Immature natural killer cell (primary cell): ENCODE results near the gene CTNNA3. TPM values are rescaled to one million over a fixed set of nuclear protein-coding genes. Genes with fewer than 3 reads are reported as not detected.
"Not testable (repeated sequence)": the region's sequence is repeated elsewhere in the genome, so short reads cannot be mapped to it uniquely, and the experiment has no call there.

ENCODE experiments used
- DNase-seq, 3 donors: peaks; one replicate each; pipeline ENCODE4 v3.0.0; 2022; ENCODE audit warnings: mixed read lengths in 1 of 3
- H3K27ac Mint-ChIP-seq, 6 donors: one replicate each; pipeline ENCODE4 v1.8.0; 2020; ENCODE audit warnings: mixed read lengths in 6 of 6, mild to moderate bottlenecking in 5 of 6, inconsistent platforms in 4 of 6, moderate library complexity in 3 of 6
- H3K27me3 Mint-ChIP-seq, 3 donors: one replicate each; pipeline ENCODE4 v1.8.0; 2020 to 2021; ENCODE audit warnings: low read depth in 3 of 3, mild to moderate bottlenecking in 3 of 3, mixed read lengths in 3 of 3, moderate library complexity in 3 of 3, inconsistent platforms in 1 of 3
- H3K36me3 Mint-ChIP-seq, 3 donors: one replicate each; pipeline ENCODE4 v1.8.0; 2020; ENCODE audit warnings: mixed read lengths in 3 of 3, inconsistent platforms in 2 of 3, mild to moderate bottlenecking in 2 of 3
- H3K4me1 Mint-ChIP-seq, 2 donors: one replicate each; pipeline ENCODE4 v1.8.0; 2020; ENCODE audit warnings: inconsistent platforms in 2 of 2, mild to moderate bottlenecking in 2 of 2, mixed read lengths in 2 of 2, moderate library complexity in 1 of 2
- H3K4me3 Mint-ChIP-seq, 5 donors: one replicate each; pipeline ENCODE4 v1.8.0; 2020; ENCODE audit warnings: mild to moderate bottlenecking in 5 of 5, mixed read lengths in 5 of 5, inconsistent platforms in 3 of 5, moderate library complexity in 3 of 5
- H3K9me3 Mint-ChIP-seq, 6 donors: one replicate each; pipeline ENCODE4 v1.8.0; 2020; ENCODE audit warnings: mild to moderate bottlenecking in 6 of 6, mixed read lengths in 6 of 6, inconsistent platforms in 4 of 6, moderate library complexity in 3 of 6
- polyA plus RNA-seq, 3 donors: library from polyadenylated mRNA; unstranded; fragments of 300-500 nt; fragmentation: Illumina TruSeq; gene quantifications; one replicate each; pipeline ENCODE4 v1.2.3, GENCODE V29; 2021

Gene CTNNA3
- polyA plus RNA-seq, 3 donors from 2014 or later, result not detected

GRCh38 chr10:66349726-66350125 lies 1346.3 kb downstream of the CTNNA3 start:
- Mint-ChIP-seq H3K36me3 (no peaks in the 10 kb centered on the region), H3K27me3 (no peaks in the 10 kb centered on the region), H3K4me1 (no peaks in the 10 kb centered on the region), H3K4me3 (no peak overlapping the region), H3K27ac (no peak overlapping the region), H3K9me3 (peaks cover 6 to 39% (median 17%) of the 10 kb centered on the region in 6 donors)
- DNase-seq, result no peak

GRCh38 chr10:66349076-66349475 lies 1346.9 kb downstream of the CTNNA3 start:
- no peaks in the 10 kb centered on the region for H3K27me3 Mint-ChIP-seq
- no peak for DNase-seq
- no peak overlapping the region for H3K4me3 Mint-ChIP-seq
- peaks cover 4 to 38% (median 15%) of the 10 kb centered on the region in 6 donors for H3K9me3 Mint-ChIP-seq
- H3K36me3 Mint-ChIP-seq, result peaks cover 0 to 2% (median 0%) of the 10 kb centered on the region in 3 donors
- no peaks in the 10 kb centered on the region for H3K4me1 Mint-ChIP-seq
- no peak overlapping the region for H3K27ac Mint-ChIP-seq

DNA sequence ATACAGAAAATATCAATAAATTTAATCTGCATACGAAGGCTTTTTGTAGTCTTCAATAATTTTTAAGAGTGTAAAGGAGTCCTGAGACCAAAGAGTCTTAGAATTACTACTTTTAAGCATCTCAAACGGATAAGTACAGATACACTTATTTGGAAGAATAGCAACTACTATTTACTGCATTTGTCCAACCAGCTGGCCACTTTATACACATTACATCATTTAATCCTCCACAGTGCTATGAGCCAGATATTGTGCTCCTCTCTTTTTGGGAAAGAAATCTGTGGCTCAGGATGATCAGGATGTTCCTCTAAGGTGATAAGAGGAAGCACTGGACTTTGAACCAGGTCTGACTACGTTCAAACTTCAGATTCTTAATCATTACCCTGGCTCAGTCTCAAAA lies 1358.8 kb downstream of the CTNNA3 start:
- no peak overlapping the region for H3K4me3 Mint-ChIP-seq
- no peaks in the 10 kb centered on the region for H3K36me3 Mint-ChIP-seq
- peaks cover 0 to 2% (median 0%) of the 10 kb centered on the region in 3 donors for H3K27me3 Mint-ChIP-seq
- H3K27ac Mint-ChIP-seq, result no peak overlapping the region
- peaks cover 12 to 34% (median 27%) of the 10 kb centered on the region in 6 donors for H3K9me3 Mint-ChIP-seq
- no peak for DNase-seq
- no peaks in the 10 kb centered on the region for H3K4me1 Mint-ChIP-seq

DNA sequence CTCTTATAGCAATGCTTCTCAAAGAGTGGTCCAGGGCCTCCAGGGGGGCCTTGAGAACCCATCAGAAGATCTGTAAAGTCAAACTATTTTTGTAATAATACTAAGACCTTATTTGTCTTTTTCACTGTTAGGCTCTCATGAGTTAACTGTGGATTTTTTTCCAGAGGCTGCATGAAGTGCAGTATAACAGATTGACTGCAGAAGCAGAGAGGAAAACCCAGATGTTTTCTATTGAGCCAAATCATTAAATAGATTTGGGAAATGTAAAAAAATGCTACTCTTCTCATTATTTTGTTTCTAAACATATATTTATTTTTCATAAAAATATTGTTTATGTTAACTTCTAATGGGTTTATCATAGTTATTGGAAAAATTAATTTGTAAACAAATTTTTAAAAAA lies 1359.2 kb downstream of the CTNNA3 start:
- Mint-ChIP-seq H3K36me3 (no peaks in the 10 kb centered on the region), H3K4me3 (no peak overlapping the region), H3K4me1 (no peaks in the 10 kb centered on the region), H3K27ac (no peak overlapping the region), H3K9me3 (peaks cover 12 to 34% (median 27%) of the 10 kb centered on the region in 6 donors), H3K27me3 (peaks cover 0 to 2% (median 0%) of the 10 kb centered on the region in 3 donors)
- no peak for DNase-seq

DNA sequence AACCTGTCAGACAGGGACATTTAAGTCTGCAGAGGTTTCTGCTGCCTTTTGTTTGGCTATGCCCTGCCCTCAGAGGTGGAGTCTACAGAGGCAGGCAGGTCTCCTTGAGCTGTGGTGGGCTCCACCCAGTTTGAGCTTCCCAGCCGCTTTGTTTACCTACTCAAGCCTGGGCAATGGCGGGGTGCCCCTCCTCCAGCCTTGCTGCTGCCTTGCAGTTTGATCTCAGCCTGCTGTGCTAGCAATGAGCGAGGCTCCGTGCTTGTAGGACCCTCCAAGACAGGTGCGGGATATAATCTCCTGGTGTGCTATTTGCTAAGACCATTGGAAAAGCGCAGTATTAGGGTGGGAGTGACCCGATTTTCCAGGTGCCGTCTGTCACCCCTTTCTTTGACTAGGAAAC lies 1360.2 kb downstream of the CTNNA3 start:
- H3K27me3 Mint-ChIP-seq, H3K4me3 Mint-ChIP-seq, DNase-seq, H3K4me1 Mint-ChIP-seq, H3K27ac Mint-ChIP-seq, H3K36me3 Mint-ChIP-seq: not testable (repeated sequence)
- H3K9me3 Mint-ChIP-seq, result peaks cover 14 to 34% (median 28%) of the 10 kb centered on the region in 6 donors

- H3K4me1 Mint-ChIP-seq, result no peaks in the 10 kb centered on the region
- H3K9me3 Mint-ChIP-seq, result peaks cover 15 to 38% (median 19%) of the 10 kb centered on the region in 6 donors
- H3K4me3 Mint-ChIP-seq, result no peak overlapping the region
- H3K27ac Mint-ChIP-seq, result no peak overlapping the region
- H3K36me3 Mint-ChIP-seq, result no peaks in the 10 kb centered on the region
- H3K27me3 Mint-ChIP-seq, result peaks cover 0 to 2% (median 0%) of the 10 kb centered on the region in 3 donors
- DNase-seq, result no peak
These were observed 1366.8 kb downstream of the CTNNA3 start for GRCh38 chr10:66329147-66329546.

DNA sequence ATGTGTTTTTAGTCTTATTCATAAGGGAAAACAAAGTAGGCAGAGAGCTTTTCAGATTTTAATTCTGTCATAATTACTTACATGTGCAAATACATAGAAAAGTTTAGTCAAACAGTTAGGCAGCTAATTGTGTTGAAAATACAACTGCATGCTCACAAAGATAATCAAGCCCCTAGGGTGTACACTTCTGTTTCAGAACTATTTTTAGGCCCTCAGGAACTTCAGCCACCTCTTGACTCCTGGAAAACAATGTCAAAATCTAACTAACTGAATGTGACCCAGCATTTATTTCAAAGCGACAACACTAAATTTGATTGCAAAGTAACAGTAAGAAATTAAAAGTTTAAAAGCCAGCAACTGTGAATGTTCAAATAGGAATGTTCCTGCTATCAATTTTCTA lies 1369.1 kb downstream of the CTNNA3 start:
- Mint-ChIP-seq H3K27me3 (no peaks in the 10 kb centered on the region), H3K9me3 (peaks cover 6 to 38% (median 13%) of the 10 kb centered on the region in 6 donors), H3K4me1 (no peaks in the 10 kb centered on the region), H3K27ac (no peak overlapping the region), H3K4me3 (no peak overlapping the region), H3K36me3 (no peaks in the 10 kb centered on the region)
- no peak for DNase-seq

DNA sequence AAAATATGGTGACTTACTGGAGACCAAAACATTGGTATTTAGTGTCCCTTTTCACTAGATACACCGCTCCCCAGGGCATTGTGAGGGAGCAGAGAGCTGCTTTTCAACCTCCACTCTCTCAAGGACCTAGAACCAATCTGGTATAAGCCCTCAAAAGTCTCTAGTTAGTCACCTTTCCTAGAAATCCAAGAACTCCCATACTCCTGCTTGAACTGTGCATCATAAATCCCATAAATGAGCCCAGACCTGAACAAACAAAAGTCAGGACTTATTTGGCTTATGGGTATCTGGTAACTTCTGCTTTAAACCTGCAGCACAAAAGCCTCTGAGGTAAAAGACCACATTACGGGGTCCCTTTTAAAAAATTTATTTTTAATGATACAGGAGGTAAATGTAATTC lies 1373.2 kb downstream of the CTNNA3 start:
- Mint-ChIP-seq H3K27ac (no peak overlapping the region), H3K4me3 (no peak overlapping the region), H3K27me3 (no peaks in the 10 kb centered on the region)

GRCh38 chr10:66321723-66322665 lies 1374.0 kb downstream of the CTNNA3 start:
- no peak for DNase-seq
- Mint-ChIP-seq H3K9me3 (peaks cover 6 to 37% (median 16%) of the 10 kb centered on the region in 6 donors), H3K4me3 (no peak overlapping the region), H3K27me3 (peaks cover 0 to 1% (median 0%) of the 10 kb centered on the region in 3 donors), H3K27ac (no peak overlapping the region), H3K4me1 (no peaks in the 10 kb centered on the region), H3K36me3 (no peaks in the 10 kb centered on the region)

More for the DNA sequence above, 1373.2 kb downstream of the CTNNA3 start:
- no peaks in the 10 kb centered on the region for H3K36me3 Mint-ChIP-seq
- no peak for DNase-seq
- no peaks in the 10 kb centered on the region for H3K4me1 Mint-ChIP-seq
- H3K9me3 Mint-ChIP-seq, result peaks cover 6 to 37% (median 16%) of the 10 kb centered on the region in 6 donors

DNA sequence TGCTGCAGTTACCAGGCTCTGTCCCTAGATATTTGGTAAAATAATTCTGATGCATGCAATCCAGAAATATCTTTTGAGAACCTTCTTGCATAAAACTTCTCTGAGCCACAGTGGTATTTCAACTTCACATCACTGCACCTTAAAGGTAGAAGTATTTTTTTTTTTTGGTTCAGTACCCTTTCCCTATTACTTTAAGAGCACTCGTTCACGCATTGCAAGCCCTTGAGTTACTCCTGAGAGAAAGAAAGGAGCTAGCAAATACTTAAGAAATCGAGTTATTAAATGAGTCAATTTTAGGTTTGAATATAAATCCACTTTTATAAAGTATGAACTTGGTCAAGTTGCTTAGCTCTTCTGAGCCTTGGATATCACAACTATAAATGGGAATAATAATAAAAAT lies 1377.2 kb downstream of the CTNNA3 start:
- Mint-ChIP-seq H3K4me3 (no peak overlapping the region), H3K4me1 (no peaks in the 10 kb centered on the region)

DNA sequence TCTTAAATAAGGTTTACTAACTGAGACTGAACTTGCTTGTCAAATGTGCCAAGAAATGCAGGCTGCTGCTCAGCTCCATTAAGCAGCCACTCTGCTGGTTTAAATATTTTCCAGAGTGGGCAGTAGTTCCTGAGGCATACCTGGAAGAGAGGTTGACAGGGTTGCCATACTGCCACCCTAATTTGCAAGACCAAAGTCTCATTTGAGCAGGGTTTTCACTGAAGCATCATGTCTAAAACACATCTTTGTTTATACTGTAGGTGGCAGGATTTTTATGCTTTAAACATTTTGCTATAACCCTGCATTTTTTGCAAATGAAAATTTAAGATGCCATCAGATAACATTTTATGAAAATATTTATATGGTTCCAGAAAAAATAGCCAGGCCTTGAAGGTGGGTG lies 1388.2 kb downstream of the CTNNA3 start:
- peaks cover 4 to 35% (median 6%) of the 10 kb centered on the region in 6 donors for H3K9me3 Mint-ChIP-seq
- no peaks in the 10 kb centered on the region for H3K36me3 Mint-ChIP-seq
- no peak overlapping the region for H3K27ac Mint-ChIP-seq
- H3K4me1 Mint-ChIP-seq, result no peaks in the 10 kb centered on the region
- no peak overlapping the region for H3K4me3 Mint-ChIP-seq
- H3K27me3 Mint-ChIP-seq, result peaks cover 0 to 1% (median 0%) of the 10 kb centered on the region in 3 donors
- DNase-seq, result no peak

More for the DNA sequence above, 1377.2 kb downstream of the CTNNA3 start:
- H3K27ac Mint-ChIP-seq, result no peak overlapping the region
- H3K36me3 Mint-ChIP-seq, result no peaks in the 10 kb centered on the region
- DNase-seq, result no peak
- peaks cover 0 to 1% (median 0%) of the 10 kb centered on the region in 3 donors for H3K27me3 Mint-ChIP-seq
- peaks cover 7 to 31% (median 15%) of the 10 kb centered on the region in 6 donors for H3K9me3 Mint-ChIP-seq

DNA sequence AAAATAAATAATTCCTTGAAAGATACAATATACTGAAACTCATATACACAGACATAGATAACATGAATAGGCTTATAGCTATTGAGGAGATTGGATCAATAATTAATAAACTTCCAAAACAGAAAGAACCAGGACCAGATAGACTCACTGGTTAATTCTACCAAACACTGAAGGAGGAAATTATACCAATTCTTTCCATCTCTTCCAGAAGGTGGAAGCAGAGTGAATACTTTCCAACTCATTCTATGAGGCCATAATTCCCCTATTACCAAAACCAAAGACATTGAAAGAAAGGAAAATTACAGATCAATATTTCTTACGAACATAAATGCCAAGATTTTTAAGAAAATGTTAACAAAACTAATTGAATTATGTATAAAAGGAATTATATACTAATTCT lies 1394.9 kb downstream of the CTNNA3 start:
- peaks cover 0 to 1% (median 1%) of the 10 kb centered on the region in 3 donors for H3K27me3 Mint-ChIP-seq
- no peak for DNase-seq
- no peaks in the 10 kb centered on the region for H3K4me1 Mint-ChIP-seq
- no peak overlapping the region for H3K4me3 Mint-ChIP-seq
- H3K27ac Mint-ChIP-seq, result no peak overlapping the region
- H3K36me3 Mint-ChIP-seq, result no peaks in the 10 kb centered on the region
- H3K9me3 Mint-ChIP-seq, result peaks cover 3 to 28% (median 13%) of the 10 kb centered on the region in 6 donors

- Mint-ChIP-seq H3K9me3 (peaks cover 4 to 26% (median 14%) of the 10 kb centered on the region in 6 donors), H3K27ac (no peak overlapping the region), H3K4me3 (no peak overlapping the region), H3K36me3 (no peaks in the 10 kb centered on the region), H3K4me1 (no peaks in the 10 kb centered on the region), H3K27me3 (peaks cover 0 to 2% (median 0%) of the 10 kb centered on the region in 3 donors)
- DNase-seq, result no peak
These were observed 1400.4 kb downstream of the CTNNA3 start for GRCh38 chr10:66295602-66296001.

GRCh38 chr10:66294538-66294937 lies 1401.5 kb downstream of the CTNNA3 start:
- Mint-ChIP-seq H3K27ac (no peak overlapping the region), H3K4me1 (no peaks in the 10 kb centered on the region), H3K36me3 (no peaks in the 10 kb centered on the region), H3K4me3 (no peak overlapping the region), H3K27me3 (peaks cover 0 to 3% (median 0%) of the 10 kb centered on the region in 3 donors), H3K9me3 (peaks cover 9 to 22% (median 14%) of the 10 kb centered on the region in 6 donors)
- no peak for DNase-seq
